ENCODE data around the gene PRX. TPM values are rescaled to one million over a fixed set of nuclear protein-coding genes. Genes with fewer than 3 reads are reported as not detected.
"Not testable (repeated sequence)": the region's sequence is repeated elsewhere in the genome, so short reads cannot be mapped to it uniquely, and the experiment has no call there.

PRX gene
- total and polyA plus RNA-seq, 9 of the 15 experiments (the other 6 are each of a cell fraction or from before 2014, with no cell fraction given) = 0.65 to 3.5 (median 1.7) TPM; not detected in 2

GRCh38 chr19:40408598-40408925, 4.6 kb downstream of the PRX start:
- H3K27me3 ChIP-seq (ENCODE audit: control insufficient read depth in 2 of 2, insufficient read depth in 2 of 2, low read length in 2 of 2); H3K9me3 ChIP-seq (replicated peaks; ENCODE audit: control insufficient read depth, insufficient read depth, low read depth, low read length); FAIRE-seq; in situ Hi-C loops (cut with MboI); H3K79me2 ChIP-seq (ENCODE audit: control insufficient read depth, insufficient read depth, low read length); DNase-seq (ENCODE audit: extremely low read depth in 1 of 4, low spot score in 3 of 4); H3K36me3 ChIP-seq (ENCODE audit: control insufficient read depth, insufficient read depth, low read length); H3K4me3 ChIP-seq; H4K20me1 ChIP-seq (replicated peaks; ENCODE audit: control insufficient read depth, insufficient read depth, low read length); H3K9me1 ChIP-seq (ENCODE audit: control insufficient read depth, insufficient read depth, low read length); BruUV-seq (replicated peaks); ATAC-seq; intact Hi-C loops (cut with micrococcal nuclease); CTCF ChIA-PET (ENCODE audit: low intra/inter-chr PET ratio); TF ChIP-seq BRCA1 (IDR thresholded peaks at IDR 0.05): not testable (repeated sequence)
- Histone ChIP-seq H3K9ac (ENCODE audit: insufficient read depth in 1 of 2, low read depth in 2 of 2, low read length in 2 of 2) (peak overlapping the region in 1 of 2 experiments; percentile 87; a peak in 1 of 4 replicates), H3K27ac (ENCODE audit: extremely low read depth, low read depth, low read length) (peak overlapping the region; percentile 28; the same call in 1 of the 3 replicates), H2AFZ (ENCODE audit: low read depth, low read length) (peak overlapping the region; percentile 85), H3K4me1 (replicated peaks in 1 of 2; ENCODE audit: control insufficient read depth in 2 of 2, insufficient read depth in 2 of 2, low read length in 2 of 2) (peaks cover 19 to 52% of the 10 kb centered on the region in 2 experiments; a peak in 4 of 5 replicates), H3K4me2 (ENCODE audit: insufficient read depth, low read length) (peak overlapping the region; percentile 67)
- 52% methylated on average over 8 of the region's 8 CpGs for WGBS (ENCODE audit: insufficient coverage, low coverage, missing lambda C conversion rate)
- 0 out of 4 replicates have a peak, but pooled peaks of 1 of the 2 experiments have one; percentile 23 for TF ChIP-seq MNT (conservative IDR thresholded peaks at IDR 0.05)
- 0 out of 2 replicates have a peak, but pooled peaks have one; percentile 51 for TF ChIP-seq SMARCA5 (IDR thresholded peaks at IDR 0.05)
- 0 out of 2 replicates have a peak, but pooled peaks have one; percentile 59 for TF ChIP-seq BRCA1 (CRISPR knock-in tag; IDR thresholded peaks at IDR 0.05)
- peak; percentile 53 to 77; a peak in 3 of 4 replicates for TF ChIP-seq KDM1A (IDR thresholded peaks at IDR 0.05)
- TF ChIP-seq BCOR (IDR thresholded peaks at IDR 0.05) = peak; percentile 86
- peak; percentile 73; the same call in 1 of the 2 replicates for TF ChIP-seq ZBTB33 (CRISPR knock-in tag; IDR thresholded peaks at IDR 0.05)
- peak; percentile 34; the same call in 1 of the 2 replicates for TF ChIP-seq DPF2 (IDR thresholded peaks at IDR 0.05)
- peak; percentile 99 for TF ChIP-seq ZNF121 (CRISPR knock-in tag; conservative IDR thresholded peaks at IDR 0.05)
- POLR2A ChIA-PET = interaction anchor here (1.9 kb wide), 1 partner anchor 12 kb away, joined by 10 read pairs; no protein-coding TSS in a partner anchor
